ENCODE results near the gene OMD. TPM values are rescaled to one million over a fixed set of nuclear protein-coding genes. Genes with fewer than 3 reads are reported as not detected.

The OMD gene
- polyA plus RNA-seq, 1 donor from 2014 or later: not detected

Other genes starting within 250 kb of the OMD start
- gene IARS1, start 130.8 kb downstream of the OMD start, polyA plus RNA-seq: 48.2 TPM
- gene NOL8, start 99.1 kb downstream of the OMD start, polyA plus RNA-seq: 36.7 TPM
- 1.9 TPM for gene CENPP, start 98.5 kb downstream of the OMD start, polyA plus RNA-seq
- gene OGN, start 19.9 kb downstream of the OMD start, polyA plus RNA-seq: 0.33 TPM
- gene ASPN, start 58.0 kb upstream of the OMD start, polyA plus RNA-seq: not detected
- not detected for gene ECM2, start 111.5 kb upstream of the OMD start, polyA plus RNA-seq
- 5.2 TPM for gene IPPK, start 245.7 kb upstream of the OMD start, polyA plus RNA-seq

Measured in IgD-negative memory B cell (primary cell).